Muscle of leg (tissue), 11 donors: ENCODE measurements around the gene NCF4. TPM values are rescaled to one million over a fixed set of nuclear protein-coding genes. Genes with fewer than 3 reads are reported as not detected.

Experiments
- DNase-seq: peaks from one replicate; pipeline ENCODE4 v3.0.0; 2013
- H3K27ac ChIP-seq: one replicate; pipeline ENCODE4 v1.5.1; 2013; ENCODE audit warnings: mild to moderate bottlenecking, low read length, control low read depth
- H3K27me3 ChIP-seq: one replicate; pipeline ENCODE4 v1.6.1; 2013; ENCODE audit warnings: low read length; ENCODE audit not compliant: control insufficient read depth, insufficient read depth
- H3K36me3 ChIP-seq: one replicate; pipeline ENCODE4 v1.6.1; 2013; ENCODE audit warnings: low read length; ENCODE audit not compliant: control insufficient read depth, insufficient read depth
- H3K4me1 ChIP-seq: one replicate; pipeline ENCODE4 v1.6.1; 2013; ENCODE audit warnings: low read length; ENCODE audit not compliant: control insufficient read depth, insufficient read depth
- H3K4me3 ChIP-seq: one replicate; pipeline ENCODE4 v1.5.1; 2013; ENCODE audit warnings: low read length, control low read depth
- H3K9me3 ChIP-seq: replicated peaks from 2 replicates; pipeline ENCODE4 v1.6.1; 2013; ENCODE audit warnings: low read depth, low read length; ENCODE audit not compliant: control insufficient read depth
- WGBS: methylation state at CpG from one replicate; pipeline ENCODE4 v1.1.5; 2013; ENCODE audit warnings: missing lambda C conversion rate; ENCODE audit not compliant: insufficient coverage; 5-methylcytosine and 5-hydroxymethylcytosine counted together
- polyA plus RNA-seq, 8 donors: library from polyadenylated mRNA; unstranded; fragments of 120-200 nt; gene quantifications; one replicate each; pipeline versions ENCODE4 v1.2.1 to v1.2.3, GENCODE V29; 2013; ENCODE audit warnings: inconsistent platforms in 1 of 8, low replicate concordance in 1 of 8; ENCODE audit not compliant: insufficient read length in 8 of 8, insufficient read depth in 1 of 8
- total RNA-seq: library from RNA; stranded (reverse); fragments of 120-200 nt; gene quantifications from one replicate; pipeline ENCODE4 v1.2.4, GENCODE V29; 2013

NCF4 gene
- total and polyA plus RNA-seq, 9 donors, result 3.7 to 6.2 (median 4.8) TPM

DNA sequence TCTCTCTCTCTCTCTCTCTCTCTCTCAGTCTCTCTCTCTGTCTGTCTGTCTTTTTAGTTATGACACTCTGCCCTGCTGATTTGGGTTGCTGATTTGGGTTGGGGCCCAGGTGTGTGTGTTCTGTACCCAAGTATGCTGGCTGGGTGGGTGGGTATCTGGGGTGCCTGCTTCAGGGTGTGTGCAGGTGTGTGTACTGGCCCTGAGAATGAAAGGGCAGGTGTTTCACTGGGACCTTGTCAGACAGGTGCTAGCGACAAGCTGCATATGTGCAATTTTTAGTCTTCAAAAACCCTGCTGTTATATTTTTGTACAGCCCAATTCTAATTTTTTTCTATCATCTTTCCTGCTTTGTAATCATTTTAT lies 53.6 kb downstream of the NCF4 start:
- DNase-seq, result no peak
- WGBS, result no CpG with 5 or more reads among the region's 1 CpG
- Histone ChIP-seq H3K9me3 (peaks cover 2% of the 10 kb centered on the region), H3K4me1 (no peaks in the 10 kb centered on the region), H3K27me3 (peaks cover 11% of the 10 kb centered on the region), H3K27ac (no peak overlapping the region), H3K4me3 (no peak overlapping the region), H3K36me3 (no peaks in the 10 kb centered on the region)

DNA sequence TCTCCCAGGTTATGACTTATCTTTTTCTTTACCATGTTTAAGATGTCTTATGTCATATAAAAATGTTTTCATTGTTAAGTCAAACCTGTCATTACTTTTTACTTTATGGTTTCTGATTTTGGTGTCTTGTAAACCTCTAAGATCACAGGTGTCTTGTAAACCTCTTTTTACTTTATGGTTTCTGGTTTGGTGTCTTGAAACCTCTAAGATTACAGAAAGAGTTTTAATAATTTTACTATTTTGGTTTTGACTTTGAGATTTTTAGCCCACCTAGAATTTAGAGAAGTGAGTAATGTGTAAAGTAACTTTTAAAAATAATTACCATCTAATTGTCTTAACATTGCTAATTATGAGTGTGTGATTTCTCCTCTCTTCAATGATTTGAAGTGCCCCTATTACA lies 55.2 kb downstream of the NCF4 start:
- Histone ChIP-seq H3K36me3 (no peaks in the 10 kb centered on the region), H3K27me3 (peaks cover 11% of the 10 kb centered on the region), H3K27ac (no peak overlapping the region), H3K9me3 (peaks cover 2% of the 10 kb centered on the region), H3K4me3 (no peak overlapping the region), H3K4me1 (no peaks in the 10 kb centered on the region)
- DNase-seq, result no peak

DNA sequence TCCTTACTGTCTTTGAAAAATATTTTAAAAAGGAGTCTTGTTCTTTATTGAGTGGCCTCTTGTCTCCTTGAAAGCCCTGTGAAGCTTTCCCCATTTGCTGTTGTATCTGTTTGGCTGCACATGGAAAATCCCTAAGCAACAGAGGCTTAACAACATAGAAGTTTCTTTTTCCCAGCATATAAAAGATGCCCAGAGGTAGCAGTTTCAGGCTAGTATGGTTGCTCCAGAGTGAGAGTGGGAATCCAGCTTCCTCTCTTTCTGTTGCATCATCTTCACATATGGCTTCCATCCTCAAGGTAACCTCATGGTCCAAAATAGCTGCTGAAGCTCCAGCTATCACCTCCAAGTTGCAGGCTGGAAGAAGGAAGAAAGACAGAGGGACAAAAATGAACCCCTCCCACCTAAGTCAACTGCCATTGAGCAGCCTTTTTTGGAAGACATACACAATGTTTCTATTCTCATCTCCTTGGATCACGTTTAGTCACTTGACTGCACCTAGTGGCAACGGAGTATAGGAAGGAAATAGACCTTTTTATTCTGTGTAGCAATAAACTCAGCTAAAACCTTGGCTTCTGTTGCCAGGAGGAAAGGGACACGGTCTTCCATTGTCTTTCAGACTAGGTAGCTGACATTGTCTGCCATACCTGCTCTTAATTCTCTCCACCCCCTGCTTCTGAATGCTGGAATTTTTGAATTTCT lies 57.9 kb downstream of the NCF4 start:
- DNase-seq, result no peak
- peaks cover 9% of the 10 kb centered on the region for H3K27me3 ChIP-seq
- H3K27ac ChIP-seq, result no peak overlapping the region
- H3K36me3 ChIP-seq, result no peaks in the 10 kb centered on the region
- 44% methylated on average over 1 of the region's 3 CpGs for WGBS
- H3K4me1 ChIP-seq, result peaks cover 9% of the 10 kb centered on the region
- H3K9me3 ChIP-seq, result peaks cover 2% of the 10 kb centered on the region
- no peak overlapping the region for H3K4me3 ChIP-seq

DNA sequence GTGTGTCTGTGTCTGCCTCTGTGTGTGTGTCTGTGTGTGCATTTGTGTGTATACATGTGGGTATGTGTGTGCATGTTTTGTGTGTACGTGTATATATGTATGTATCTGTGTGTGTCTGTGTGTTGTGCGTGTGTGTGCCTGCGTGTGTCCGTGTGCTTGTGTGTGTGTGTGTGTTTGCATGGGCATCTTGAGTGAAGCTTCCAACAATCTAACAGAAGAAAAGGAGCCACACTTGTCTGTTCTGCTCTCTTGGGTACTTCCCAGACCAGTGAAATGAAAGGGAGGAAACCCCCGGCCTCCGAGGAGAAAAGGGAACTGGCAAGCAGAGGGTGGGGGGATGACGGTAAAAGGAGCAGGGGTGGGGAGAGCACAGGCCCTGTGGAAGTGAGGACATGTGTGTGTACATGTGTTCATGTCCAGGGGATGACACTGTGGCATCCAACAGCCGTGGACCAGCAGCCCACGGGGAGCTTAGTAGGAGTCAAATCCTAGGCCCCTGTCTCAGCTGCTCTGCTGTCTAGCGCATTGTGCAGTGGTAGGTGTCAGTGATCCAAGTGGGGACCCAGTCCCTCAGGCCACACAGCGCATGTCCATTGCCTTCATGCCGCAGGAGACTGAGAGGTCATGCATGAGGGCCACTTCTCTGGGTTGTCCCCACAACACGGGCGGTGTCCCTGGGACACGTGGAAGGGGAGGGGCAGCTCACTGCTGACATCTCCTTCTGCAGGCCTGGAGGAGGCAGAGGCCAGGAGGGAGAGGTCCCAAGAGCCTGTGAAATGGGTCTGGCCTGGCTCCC lies 60.7 kb downstream of the NCF4 start:
- peaks cover 8% of the 10 kb centered on the region for H3K27me3 ChIP-seq
- 48% methylated on average over 13 of the region's 15 CpGs for WGBS
- peaks cover 9% of the 10 kb centered on the region for H3K4me1 ChIP-seq
- H3K9me3 ChIP-seq, result peaks cover 2% of the 10 kb centered on the region
- peak; percentile 43 for DNase-seq
- no peak overlapping the region for H3K27ac ChIP-seq
- no peak overlapping the region for H3K4me3 ChIP-seq
- H3K36me3 ChIP-seq, result no peaks in the 10 kb centered on the region

DNA sequence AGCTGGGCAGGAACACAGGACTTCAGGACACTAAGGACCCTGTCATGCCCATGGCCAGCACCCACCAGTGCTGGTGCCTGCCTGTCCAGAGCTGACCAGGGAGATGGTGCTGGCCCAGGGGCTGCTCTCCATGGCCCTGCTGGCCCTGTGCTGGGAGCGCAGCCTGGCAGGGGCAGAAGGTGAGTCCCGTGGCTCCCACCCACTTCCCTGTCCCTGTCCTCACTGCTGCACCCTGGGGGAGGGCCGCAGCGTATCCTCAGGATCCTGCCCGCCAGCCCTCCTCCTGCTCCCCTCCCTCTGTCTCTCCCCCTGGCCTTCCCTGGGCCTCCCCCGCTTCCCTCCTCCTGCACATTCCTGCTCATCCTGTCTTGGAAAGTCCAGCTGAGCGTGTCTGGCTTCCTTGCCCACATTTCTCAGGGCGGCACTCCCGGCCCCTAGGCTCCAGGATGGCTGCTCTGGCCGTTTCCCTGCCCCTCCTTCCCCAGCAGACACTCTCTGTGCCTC lies 61.4 kb downstream of the NCF4 start:
- no peaks in the 10 kb centered on the region for H3K36me3 ChIP-seq
- H3K4me1 ChIP-seq, result peaks cover 9% of the 10 kb centered on the region
- H3K4me3 ChIP-seq, result no peak overlapping the region
- WGBS, result 26% methylated on average over 10 of the region's 10 CpGs
- peaks cover 2% of the 10 kb centered on the region for H3K9me3 ChIP-seq
- peaks cover 7% of the 10 kb centered on the region for H3K27me3 ChIP-seq
- peak; percentile 33 for DNase-seq
- H3K27ac ChIP-seq, result no peak overlapping the region

DNA sequence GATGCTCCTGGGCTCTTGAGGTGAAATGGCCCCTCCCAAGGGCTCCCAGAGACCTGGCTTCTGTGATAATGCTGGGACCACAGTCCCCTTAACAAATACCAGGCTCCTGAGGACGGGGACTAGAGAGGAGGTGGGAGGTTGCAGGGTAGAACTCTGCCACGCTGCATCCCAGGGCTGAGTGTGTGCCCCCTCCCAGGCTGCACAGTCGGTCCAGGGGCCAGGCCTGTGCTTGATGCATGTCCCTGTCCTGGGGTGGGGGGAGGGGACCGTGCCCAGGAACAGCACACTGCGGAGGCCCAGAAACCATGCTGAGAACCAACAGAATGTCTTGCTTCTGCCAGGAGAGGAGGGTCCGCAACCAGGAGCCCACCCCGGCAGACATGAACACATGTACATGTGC lies 61.9 kb downstream of the NCF4 start:
- Histone ChIP-seq H3K27ac (no peak overlapping the region), H3K27me3 (peaks cover 10% of the 10 kb centered on the region), H3K4me1 (peaks cover 9% of the 10 kb centered on the region), H3K36me3 (no peaks in the 10 kb centered on the region), H3K9me3 (peaks cover 2% of the 10 kb centered on the region), H3K4me3 (no peak overlapping the region)
- 87% methylated on average over 3 of the region's 7 CpGs for WGBS
- DNase-seq, result no peak

DNA sequence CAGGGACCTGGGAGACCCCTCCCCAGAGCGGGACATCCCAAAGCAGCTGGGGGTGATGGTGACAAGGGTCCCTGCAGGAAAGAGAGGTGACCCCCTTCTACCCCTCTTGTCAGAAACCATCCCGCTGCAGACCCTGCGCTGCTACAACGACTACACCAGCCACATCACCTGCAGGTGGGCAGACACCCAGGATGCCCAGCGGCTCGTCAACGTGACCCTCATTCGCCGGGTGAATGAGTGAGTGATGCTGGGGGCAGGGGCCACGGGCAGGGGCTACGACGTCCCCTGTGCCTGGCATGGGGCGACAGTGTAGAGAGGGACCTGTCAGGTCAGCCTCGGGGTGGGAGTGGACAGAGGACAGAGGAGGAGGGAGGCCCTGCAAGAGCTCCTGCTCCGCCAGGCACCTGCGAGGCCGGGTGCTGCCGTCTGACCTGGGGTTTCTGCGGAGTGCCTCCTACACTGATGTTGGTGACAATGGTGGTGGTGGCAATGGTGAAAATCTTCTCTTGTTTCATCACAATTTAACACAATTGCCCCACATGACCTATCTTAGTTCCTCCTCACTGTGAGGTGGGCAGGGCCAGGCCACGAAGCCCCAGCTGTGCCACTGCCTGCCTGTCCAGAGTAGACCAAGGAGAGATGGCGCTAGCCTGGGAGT lies 62.5 kb downstream of the NCF4 start:
- Histone ChIP-seq H3K27me3 (peaks cover 16% of the 10 kb centered on the region), H3K9me3 (peaks cover 2% of the 10 kb centered on the region), H3K4me1 (peaks cover 9% of the 10 kb centered on the region), H3K27ac (no peak overlapping the region), H3K36me3 (no peaks in the 10 kb centered on the region), H3K4me3 (no peak overlapping the region)
- DNase-seq, result no peak
- 88% methylated on average over 16 of the region's 21 CpGs for WGBS

DNA sequence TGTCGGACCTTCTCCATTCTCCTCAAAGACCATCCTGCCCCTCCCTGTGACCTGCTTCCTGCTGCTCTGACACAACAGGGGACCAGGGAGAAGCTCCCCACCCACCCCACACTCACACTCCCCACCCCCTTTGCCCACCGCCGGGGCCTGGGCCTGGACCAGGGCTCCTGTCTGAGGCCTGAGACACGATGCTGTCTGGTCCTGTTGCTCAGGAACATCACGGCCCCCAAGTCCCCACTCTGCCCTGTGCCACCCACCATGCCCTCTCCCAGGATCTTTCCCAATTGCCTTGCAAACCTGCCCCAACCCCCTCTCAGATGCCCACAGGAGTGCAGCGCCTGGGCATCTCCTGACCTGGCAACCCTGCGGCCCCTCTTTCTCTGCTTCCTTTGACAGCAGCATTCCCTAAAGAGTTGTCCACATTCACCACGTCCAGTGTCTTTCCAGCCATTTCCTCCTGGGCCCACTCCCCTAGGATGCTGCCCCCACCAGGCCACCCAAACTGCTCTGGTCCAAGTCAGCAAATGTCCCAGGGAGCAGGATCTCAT lies 63.4 kb downstream of the NCF4 start:
- Histone ChIP-seq H3K27ac (no peak overlapping the region), H3K27me3 (peaks cover 18% of the 10 kb centered on the region), H3K4me3 (no peak overlapping the region), H3K36me3 (no peaks in the 10 kb centered on the region), H3K4me1 (peaks cover 9% of the 10 kb centered on the region), H3K9me3 (no peaks in the 10 kb centered on the region)
- WGBS, result 78% methylated on average over 6 of the region's 8 CpGs
- no peak for DNase-seq

DNA sequence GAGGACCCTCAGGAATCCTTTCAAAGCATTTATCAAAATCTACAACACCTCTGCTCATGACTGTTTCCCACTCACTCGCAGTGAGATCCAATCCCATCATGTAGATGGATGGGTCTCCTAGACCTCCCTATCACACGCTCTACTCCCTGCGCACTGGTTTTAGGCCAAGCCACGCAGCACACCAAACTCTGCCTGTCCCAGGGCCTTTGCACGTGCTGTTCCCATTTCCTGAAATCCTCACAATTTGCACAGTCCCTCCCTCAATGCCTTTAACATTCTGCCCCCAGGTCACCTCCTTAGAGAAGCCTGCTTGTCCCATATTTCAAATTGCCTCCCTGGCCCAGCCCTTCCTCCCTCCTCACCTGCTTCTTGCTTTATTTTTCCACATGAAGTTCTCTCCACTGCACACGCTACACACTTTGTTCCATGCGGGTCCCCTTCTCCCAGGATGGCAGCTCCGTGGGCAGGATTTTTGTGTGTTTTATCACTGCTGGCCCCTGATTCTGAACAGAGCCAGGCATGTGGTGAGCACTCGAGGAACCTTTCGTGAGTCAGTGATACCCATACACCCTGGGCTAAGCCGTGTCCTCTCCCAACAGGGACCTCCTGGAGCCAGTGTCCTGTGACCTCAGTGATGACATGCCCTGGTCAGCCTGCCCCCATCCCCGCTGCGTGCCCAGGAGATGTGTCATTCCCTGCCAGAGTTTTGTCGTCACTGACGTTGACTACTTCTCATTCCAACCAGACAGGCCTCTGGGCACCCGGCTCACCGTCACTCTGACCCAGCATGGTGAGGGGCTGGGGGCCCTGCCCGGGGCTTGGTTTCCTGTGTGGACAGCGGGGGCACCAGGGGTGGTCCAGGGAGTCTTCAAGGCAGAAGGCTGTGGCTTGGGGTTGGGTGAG lies 64.8 kb downstream of the NCF4 start:
- Histone ChIP-seq H3K27me3 (peaks cover 23% of the 10 kb centered on the region), H3K4me3 (no peak overlapping the region), H3K4me1 (peaks cover 9% of the 10 kb centered on the region), H3K9me3 (no peaks in the 10 kb centered on the region), H3K27ac (no peak overlapping the region), H3K36me3 (no peaks in the 10 kb centered on the region)
- WGBS, result 76% methylated on average over 19 of the region's 19 CpGs
- DNase-seq, result no peak
